ENCODE measurements around the gene ZGPAT. TPM values are rescaled to one million over a fixed set of nuclear protein-coding genes. Genes with fewer than 3 reads are reported as not detected.

Gene ZGPAT
- total and polyA plus RNA-seq, 2 of the 8 experiments (the other 6 are each of a cell fraction or from before 2014, with no cell fraction given) = 14.5 to 21.4 TPM

DNA sequence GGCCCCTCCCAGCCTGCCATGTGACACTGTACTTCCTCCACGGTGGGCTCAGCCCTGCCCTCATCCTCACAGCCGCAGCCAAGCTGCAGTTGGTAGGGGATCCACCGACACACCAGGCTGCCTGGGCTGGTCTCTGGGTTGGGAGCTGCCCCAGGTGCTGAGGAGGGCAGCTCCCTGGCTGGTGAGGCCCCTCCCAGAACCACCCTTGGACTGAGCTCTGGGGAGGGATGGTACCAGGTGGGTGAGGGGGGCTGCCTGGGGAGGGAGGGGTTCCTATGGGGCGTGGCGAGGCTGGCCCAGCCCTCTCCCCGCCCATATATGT, 11.6 kb upstream of the ZGPAT start:
- Histone ChIP-seq H3K14ac (ENCODE audit: insufficient read length) (no peak overlapping the region), H2BK15ac (ENCODE audit: low read length) (no peak overlapping the region), H3K18ac (ENCODE audit: extremely low read depth, low read length) (no peak overlapping the region), H3K27me3 (replicated peaks in 1 of 4; ENCODE audit: control insufficient read depth in 3 of 4, extremely low read depth in 1 of 4, insufficient read depth in 3 of 4, low read length in 3 of 4) (no peaks in the 10 kb centered on the region), H3K4me3 (ENCODE audit: extremely low read depth in 1 of 4, insufficient read depth in 2 of 4, low read depth in 3 of 4, low read length in 4 of 4) (peak overlapping the region in 1 of 4 experiments; percentile 45; a peak in 2 of 8 replicates), H2BK5ac (ENCODE audit: low read depth, low read length) (0 out of 2 replicates have a peak overlapping the region, but pooled peaks have one; percentile 60), H3K23me2 (ENCODE audit: low read depth, low read length) (peaks cover 8% of the 10 kb centered on the region; the same call in 1 of the 2 replicates), H4K5ac (ENCODE audit: insufficient read length, low read depth, low read length) (no peak overlapping the region), H3K4me1 (replicated peaks in 1 of 4; ENCODE audit: control insufficient read depth in 3 of 4, insufficient read depth in 4 of 4, low read length in 3 of 4) (peaks cover 0 to 12% (median 7%) of the 10 kb centered on the region in 4 experiments; a peak in 4 of 7 replicates), H3K27ac (ENCODE audit: low read depth, low read length) (no peak overlapping the region), H3K36me3 (ENCODE audit: control insufficient read depth in 2 of 4, insufficient read depth in 4 of 4, low read length in 3 of 4) (peaks cover 0 to 3% (median 0%) of the 10 kb centered on the region in 4 experiments; a peak in 1 of 8 replicates), H3K56ac (replicated peaks; ENCODE audit: insufficient read length, low read depth, low read length) (no peak overlapping the region), H3K79me2 (ENCODE audit: control insufficient read depth in 1 of 2, insufficient read depth in 2 of 2, low read length in 2 of 2) (no peaks in the 10 kb centered on the region), H2BK12ac (ENCODE audit: low read depth, low read length) (no peak overlapping the region), H4K8ac (ENCODE audit: extremely low read depth, insufficient read depth, low read length) (peak overlapping the region; percentile 72), H4K20me1 (replicated peaks in 1 of 2; ENCODE audit: control insufficient read depth in 1 of 2, insufficient read depth in 2 of 2, low read length in 2 of 2) (peaks cover 0 to 15% of the 10 kb centered on the region in 2 experiments), H3K4ac (replicated peaks; ENCODE audit: insufficient read length, low read depth, low read length) (no peak overlapping the region), H3K9ac (replicated peaks in 1 of 4; ENCODE audit: extremely low read depth in 1 of 4, low read depth in 3 of 4, low read length in 3 of 4) (no peak overlapping the region), H3K9me3 (ENCODE audit: insufficient read depth in 2 of 2, low read depth in 1 of 2, low read length in 1 of 2) (no peaks in the 10 kb centered on the region; a peak in 1 of 4 replicates), H4K91ac (replicated peaks; ENCODE audit: insufficient read length, low read length) (peak overlapping the region; percentile 55), H3K79me1 (ENCODE audit: low read depth, low read length) (no peaks in the 10 kb centered on the region), H2BK120ac (replicated peaks; ENCODE audit: low read depth, low read length) (no peak overlapping the region), H3K23ac (ENCODE audit: insufficient read length) (no peak overlapping the region), H2AK5ac (ENCODE audit: low read depth, low read length) (no peak overlapping the region), H3K4me2 (ENCODE audit: insufficient read depth in 1 of 2, low read depth in 2 of 2, low read length in 2 of 2) (peak overlapping the region; percentile 58 to 65; a peak in 3 of 4 replicates), H2BK20ac (ENCODE audit: low read length) (no peak overlapping the region), H2AFZ (ENCODE audit: low read length) (no peak overlapping the region)
- peak; percentile 32; the same call in 1 of the 2 replicates for TF ChIP-seq TAF1 (IDR thresholded peaks at IDR 0.05; ENCODE audit: low read depth, low read length)
- TF ChIP-seq KDM1A (IDR thresholded peaks at IDR 0.05; ENCODE audit: borderline replicate concordance, low read length) = peak; percentile 80; the same call in 1 of the 2 replicates
- TF ChIP-seq CTBP2 (IDR thresholded peaks at IDR 0.05; ENCODE audit: borderline replicate concordance, insufficient read depth, insufficient read length, low read length) = no peak
- TF ChIP-seq TAF7 (optimal IDR thresholded peaks at IDR 0.05; ENCODE audit: borderline replicate concordance, low read depth, low read length) = peak; percentile 18
- 0 out of 2 replicates have a peak, but pooled peaks have one; percentile 22 for TF ChIP-seq PHF8 (conservative IDR thresholded peaks at IDR 0.05; ENCODE audit: low read depth, low read length)
- TF ChIP-seq, protein P1, sequence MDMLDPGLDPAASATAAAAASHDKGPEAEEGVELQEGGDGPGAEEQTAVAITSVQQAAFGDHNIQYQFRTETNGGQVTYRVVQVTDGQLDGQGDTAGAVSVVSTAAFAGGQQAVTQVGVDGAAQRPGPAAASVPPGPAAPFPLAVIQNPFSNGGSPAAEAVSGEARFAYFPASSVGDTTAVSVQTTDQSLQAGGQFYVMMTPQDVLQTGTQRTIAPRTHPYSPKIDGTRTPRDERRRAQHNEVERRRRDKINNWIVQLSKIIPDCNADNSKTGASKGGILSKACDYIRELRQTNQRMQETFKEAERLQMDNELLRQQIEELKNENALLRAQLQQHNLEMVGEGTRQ (IDR thresholded peaks at IDR 0.05; ENCODE audit: low read length) = peak; percentile 52
- TF ChIP-seq POLR2A (IDR thresholded peaks at IDR 0.05; ENCODE audit: control extremely low read depth in 1 of 2, low read depth in 2 of 2, low read length in 2 of 2) = peak in 1 of 2 experiments; percentile 49; a peak in 1 of 3 replicates
- peak; percentile 21 to 28; a peak in 1 of 4 replicates for TF ChIP-seq SIN3A (conservative IDR thresholded peaks at IDR 0.05 in 1 of 2, IDR thresholded peaks at IDR 0.05 in 1 of 2; ENCODE audit: low read depth in 1 of 2, low read length in 2 of 2)
- TF ChIP-seq RXRA (IDR thresholded peaks at IDR 0.05; ENCODE audit: insufficient read depth, low read depth, low read length) = no peak
- 0 out of 2 replicates have a peak, but pooled peaks have one; percentile 42 for TF ChIP-seq TBP (IDR thresholded peaks at IDR 0.05; ENCODE audit: low read depth, low read length)
- no peak for TF ChIP-seq GTF2F1 (IDR thresholded peaks at IDR 0.05; ENCODE audit: borderline replicate concordance, low read depth, low read length)
- FAIRE-seq (no peak), DNase-seq (ENCODE audit: low read depth in 1 of 2, low spot score in 2 of 2) (peak in 1 of 2 experiments; percentile 69)
- CTCF ChIA-PET (ENCODE audit: partially characterized antibody) = interaction anchor here (0.6 to 1.1 kb wide), 4 partner anchors 11 to 1534 kb away, joined by 3 to 4 read pairs (median 3); partner anchors contain the start of genes ARFRP1, PTK6 and ZGPAT
- POLR2A ChIA-PET (ENCODE audit: partially characterized antibody) = interaction anchor here (0.8 to 4.2 kb wide), 11 partner anchors 8 to 198 kb away, joined by 3 to 49 read pairs (median 5); partner anchors contain the start of genes ARFRP1, LIME1, RTEL1 and ZGPAT
- 70% methylated on average over 3 of the region's 6 CpGs; no CpG with 5 or more reads in 1 of the 2 experiments for WGBS, 2 experiments (ENCODE audit: extremely low coverage in 1 of 2, insufficient coverage in 1 of 2, insufficient read length in 1 of 2, insufficient replicate concordance in 2 of 2, low coverage in 1 of 2, low lambda C conversion rate in 2 of 2, missing lambda C conversion rate in 1 of 2)

All from H1 (cell line).